Astrocyte of the spinal cord (primary cell): ENCODE data around the gene INTS7.

Experiments used
- DNase-seq: peaks from one replicate; pipeline ENCODE4 v3.0.0; 2011; ENCODE audit warnings: low read depth, low spot score
- H3K4me3 ChIP-seq: 2 replicates; pipeline ENCODE4 v1.5.1; 2011; ENCODE audit warnings: low read depth, mild to moderate bottlenecking, low read length, moderate library complexity
- in situ Hi-C: cut with HindIII; loops from 2 replicates; pipeline ENCODE4 v1.10.0; 2017; ENCODE audit warnings: low sequenced_read_pairs
- TF ChIP-seq, protein P1 (sequence below): IDR thresholded peaks from 2 replicates; pipeline ENCODE4 v1.5.1; 2012; ENCODE audit warnings: low read depth, mild to moderate bottlenecking, low read length, inconsistent platforms

Gene INTS7

DNA sequence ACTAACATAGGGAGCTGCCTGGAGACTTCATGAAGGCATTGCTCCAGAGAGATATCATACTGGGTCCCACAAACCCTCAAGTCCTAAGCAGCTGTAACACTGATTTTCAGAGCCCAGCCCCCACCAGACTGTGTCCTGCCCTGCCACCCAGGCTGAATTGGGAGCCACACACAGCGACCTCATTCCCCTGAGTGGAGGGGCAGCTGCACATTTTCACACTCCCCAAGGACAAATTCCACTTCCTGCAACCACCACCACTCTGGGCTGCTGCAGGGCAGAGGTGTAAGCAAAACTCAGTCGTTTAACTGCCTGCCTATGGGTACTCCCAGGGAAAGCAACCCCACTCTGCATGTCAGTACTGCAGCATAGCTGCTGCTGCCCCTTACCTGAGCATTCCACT lies 20.0 kb upstream of the INTS7 start:
- H3K4me3 ChIP-seq, result no peak overlapping the region
- TF ChIP-seq, protein P1, sequence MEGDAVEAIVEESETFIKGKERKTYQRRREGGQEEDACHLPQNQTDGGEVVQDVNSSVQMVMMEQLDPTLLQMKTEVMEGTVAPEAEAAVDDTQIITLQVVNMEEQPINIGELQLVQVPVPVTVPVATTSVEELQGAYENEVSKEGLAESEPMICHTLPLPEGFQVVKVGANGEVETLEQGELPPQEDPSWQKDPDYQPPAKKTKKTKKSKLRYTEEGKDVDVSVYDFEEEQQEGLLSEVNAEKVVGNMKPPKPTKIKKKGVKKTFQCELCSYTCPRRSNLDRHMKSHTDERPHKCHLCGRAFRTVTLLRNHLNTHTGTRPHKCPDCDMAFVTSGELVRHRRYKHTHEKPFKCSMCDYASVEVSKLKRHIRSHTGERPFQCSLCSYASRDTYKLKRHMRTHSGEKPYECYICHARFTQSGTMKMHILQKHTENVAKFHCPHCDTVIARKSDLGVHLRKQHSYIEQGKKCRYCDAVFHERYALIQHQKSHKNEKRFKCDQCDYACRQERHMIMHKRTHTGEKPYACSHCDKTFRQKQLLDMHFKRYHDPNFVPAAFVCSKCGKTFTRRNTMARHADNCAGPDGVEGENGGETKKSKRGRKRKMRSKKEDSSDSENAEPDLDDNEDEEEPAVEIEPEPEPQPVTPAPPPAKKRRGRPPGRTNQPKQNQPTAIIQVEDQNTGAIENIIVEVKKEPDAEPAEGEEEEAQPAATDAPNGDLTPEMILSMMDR, result no peak
- in situ Hi-C loops, result no loop called here
- no peak for DNase-seq

DNA sequence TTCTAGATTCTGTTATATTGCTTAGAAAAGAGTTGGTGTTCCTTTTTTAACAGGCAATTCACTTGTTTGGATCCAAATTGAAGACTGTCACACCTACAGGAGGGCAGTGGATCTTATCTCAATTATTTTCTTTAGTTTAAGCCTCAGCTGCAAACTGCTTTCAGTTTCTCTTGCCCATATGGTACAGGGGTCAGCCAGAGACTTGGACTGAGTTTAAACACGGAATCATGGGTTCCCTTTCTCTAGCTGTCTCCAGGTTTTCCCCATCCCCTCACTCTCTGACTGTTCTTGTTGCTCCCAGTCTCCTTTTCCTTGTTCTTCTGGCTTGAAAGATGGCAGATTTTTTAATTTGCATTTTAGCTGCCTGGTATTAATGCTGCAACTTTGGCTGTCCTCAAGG lies 18.6 kb upstream of the INTS7 start:
- no peak overlapping the region for H3K4me3 ChIP-seq
- DNase-seq, result no peak
- in situ Hi-C loops, result no loop called here
- TF ChIP-seq, protein P1, result no peak

DNA sequence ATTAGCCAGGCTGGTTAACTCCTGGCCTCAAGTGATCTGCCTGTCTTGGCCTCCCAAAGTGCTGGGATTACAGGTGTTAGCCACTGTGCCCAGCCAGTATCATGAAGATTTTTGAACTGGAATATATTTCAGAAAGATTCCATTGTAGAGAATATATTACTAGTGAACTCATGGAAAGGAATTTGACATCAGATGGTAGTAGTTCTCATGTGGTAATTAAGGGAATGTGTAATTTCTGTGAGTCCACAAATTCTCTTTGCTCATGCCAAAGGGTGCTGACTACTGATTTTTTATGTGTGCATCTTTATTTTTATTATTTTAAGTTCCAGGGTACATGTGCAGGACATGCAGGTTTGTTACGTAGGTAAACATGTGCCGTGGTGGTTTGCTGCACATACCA lies 10.6 kb upstream of the INTS7 start:
- in situ Hi-C loops, result no loop called here
- TF ChIP-seq, protein P1, result no peak
- no peak overlapping the region for H3K4me3 ChIP-seq

DNA sequence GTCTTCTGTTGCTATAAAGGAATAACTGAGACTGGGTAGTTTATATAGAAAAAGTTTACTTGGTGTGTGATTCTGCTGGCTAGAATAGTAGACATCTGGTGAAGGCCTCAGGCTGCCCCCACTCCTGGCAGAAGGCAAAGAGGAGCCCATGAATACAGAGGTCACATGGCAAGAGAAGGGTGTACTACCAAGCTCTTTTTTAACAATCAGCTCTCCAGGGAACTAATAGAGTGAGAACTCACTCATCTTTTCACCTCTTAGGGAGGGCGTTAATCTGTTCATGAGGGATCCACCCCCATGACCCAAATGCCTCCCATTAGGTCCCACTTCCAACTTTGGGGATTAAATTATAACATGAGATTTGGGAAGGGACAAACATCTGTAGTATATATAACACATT lies 9.5 kb upstream of the INTS7 start:
- in situ Hi-C loops, result no loop called here
- no peak overlapping the region for H3K4me3 ChIP-seq
- TF ChIP-seq, protein P1, result no peak
- no peak for DNase-seq

More for the DNA sequence above, 10.6 kb upstream of the INTS7 start:
- no peak for DNase-seq

DNA sequence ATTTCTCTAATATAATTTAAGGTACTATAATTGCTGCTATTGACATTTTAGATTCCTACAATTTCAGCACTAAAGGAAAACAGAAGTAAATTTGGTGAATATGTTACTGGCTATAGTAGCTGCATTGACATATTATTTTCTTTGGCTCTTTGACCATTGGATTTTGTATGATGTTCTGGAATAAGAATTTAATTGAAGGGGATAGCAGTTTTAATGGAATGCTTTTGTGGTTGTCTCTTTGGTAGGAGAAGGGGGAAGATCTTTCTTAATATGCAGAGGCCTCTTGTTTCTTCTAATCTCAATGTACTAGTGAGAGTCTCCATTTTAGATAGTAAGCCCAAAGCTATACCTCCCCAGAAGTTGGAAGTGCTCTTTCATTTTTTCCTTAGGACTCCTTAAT lies 7.1 kb upstream of the INTS7 start:
- H3K4me3 ChIP-seq, result no peak overlapping the region
- no peak for DNase-seq
- in situ Hi-C loops, result no loop called here
- TF ChIP-seq, protein P1, result no peak

DNA sequence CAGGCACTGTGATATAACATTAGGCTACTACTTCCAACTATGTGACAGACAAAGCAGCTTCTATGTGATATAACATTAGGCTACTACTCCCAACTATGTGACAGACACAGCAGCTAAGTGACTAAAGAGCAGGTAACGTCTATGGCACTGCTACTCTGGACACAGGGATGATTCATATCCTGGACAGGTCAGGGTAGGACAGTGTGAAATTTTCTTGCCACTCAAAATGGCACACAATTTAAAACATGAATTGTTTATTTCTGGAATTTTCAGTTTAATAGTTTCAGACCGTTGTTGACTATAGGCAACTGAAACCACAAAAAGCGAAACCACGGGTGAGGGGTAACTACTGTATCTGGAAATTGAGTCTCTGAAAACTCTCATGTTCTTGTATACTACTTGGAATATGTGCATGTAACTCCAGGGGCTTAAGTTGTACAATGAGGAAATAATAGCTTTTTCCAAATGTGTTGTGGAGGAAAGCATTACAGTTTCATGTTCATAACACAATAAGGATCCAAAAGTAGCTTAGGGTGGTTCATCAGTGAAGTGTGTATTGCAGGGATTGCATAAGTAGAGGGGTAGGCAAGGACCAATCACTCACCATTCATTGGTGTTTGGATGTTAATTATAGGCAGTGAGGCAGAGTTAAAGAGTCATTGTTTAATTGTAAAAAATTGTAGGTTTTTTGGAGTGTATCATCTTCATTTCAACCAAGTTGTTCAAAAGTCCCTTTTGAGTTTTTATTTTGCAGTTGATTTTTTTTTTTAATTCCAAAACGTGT lies 5.5 kb upstream of the INTS7 start:
- no peak overlapping the region for H3K4me3 ChIP-seq
- TF ChIP-seq, protein P1, result no peak
- no peak for DNase-seq
- in situ Hi-C loops, result no loop called here
